Astrocyte of the hippocampus (primary cell): ENCODE measurements around the gene FILIP1L.

Source experiments
- DNase-seq: peaks from one replicate; pipeline ENCODE4 v3.0.0; 2011; ENCODE audit warnings: low read depth, low spot score

Gene FILIP1L

DNA sequence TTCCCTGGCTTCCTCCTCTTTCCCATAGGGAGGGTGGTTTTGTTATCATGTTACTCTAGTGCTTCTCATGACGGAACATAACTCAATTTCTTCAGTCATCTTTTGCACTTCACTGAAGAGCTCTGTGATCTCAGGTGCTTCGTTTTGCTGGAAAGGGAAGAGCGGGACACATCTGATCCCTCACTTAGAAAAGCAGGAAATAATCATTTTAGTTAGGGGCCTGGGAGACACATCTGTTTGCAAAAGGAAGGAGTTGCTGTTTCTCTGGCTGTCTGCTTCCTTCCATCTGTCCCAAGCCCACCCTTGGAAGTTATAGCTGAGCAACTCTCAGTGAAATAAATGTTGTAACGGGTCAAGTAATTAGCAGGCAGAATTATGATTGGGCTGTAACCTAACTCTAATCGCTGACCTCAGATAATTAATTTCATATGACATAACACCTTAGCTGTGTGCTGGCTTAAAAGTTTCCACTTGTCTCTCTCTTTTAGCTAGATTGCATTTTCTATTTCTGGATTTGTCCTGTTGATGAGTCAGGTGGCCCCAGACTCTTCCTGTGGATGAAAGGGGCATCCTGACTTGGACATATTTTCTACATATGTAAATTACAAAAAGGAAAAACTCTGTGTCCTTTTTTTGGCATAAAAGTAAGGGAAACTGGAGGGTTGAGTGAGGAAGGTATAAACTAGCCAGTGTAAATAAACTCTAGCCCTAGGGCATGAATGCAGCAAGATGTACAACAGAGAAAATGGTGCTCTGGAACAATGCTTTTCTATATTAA, 11.0 kb upstream of the FILIP1L start:
- DNase-seq, result no peak

DNA sequence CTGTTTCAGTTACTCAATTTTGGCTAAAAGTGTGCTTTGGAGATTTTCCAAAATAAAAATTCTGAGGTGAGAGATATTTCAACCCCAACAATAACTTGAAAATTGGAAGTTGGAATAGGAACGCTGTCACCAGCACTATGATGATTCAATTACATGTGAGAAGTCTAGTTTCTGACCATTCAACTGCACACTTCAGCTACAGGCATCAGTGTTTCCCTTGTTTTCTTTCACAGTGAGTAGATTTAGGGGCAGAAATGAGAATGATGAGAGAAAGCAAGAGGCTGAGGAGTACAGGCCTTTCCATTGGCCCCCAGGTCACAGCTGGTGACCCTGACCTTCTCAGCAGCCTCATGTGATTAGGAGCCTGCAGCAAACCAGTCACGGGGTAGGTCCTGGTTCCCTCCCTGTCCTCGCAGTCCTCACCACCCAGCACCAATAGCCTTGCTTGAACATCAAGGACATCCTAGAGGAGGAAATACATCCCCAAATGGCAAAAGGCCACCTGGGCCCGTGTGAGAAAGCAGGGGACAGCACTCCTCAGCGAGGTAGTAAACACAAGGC, 10.0 kb upstream of the FILIP1L start:
- DNase-seq, result no peak

DNA sequence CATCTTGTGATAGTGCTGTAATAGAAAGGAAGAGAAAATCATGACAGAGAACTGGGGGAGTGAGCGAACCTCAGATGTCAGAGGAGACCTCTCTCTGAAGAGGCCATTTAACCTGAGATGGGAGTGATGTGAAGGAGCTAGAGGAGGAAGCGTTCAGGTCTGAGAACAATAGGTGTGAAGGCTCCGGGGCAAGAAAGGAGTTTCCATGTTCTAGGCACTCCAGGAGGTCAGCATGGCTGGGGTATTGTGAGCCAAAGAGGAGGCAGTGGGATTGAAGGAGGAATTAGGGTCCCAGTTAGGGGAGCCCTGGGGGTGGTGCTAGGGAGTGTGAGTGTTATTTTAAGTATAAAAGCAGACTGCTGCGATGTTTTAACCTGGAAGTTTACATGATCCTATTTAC, 8.8 kb upstream of the FILIP1L start:
- no peak for DNase-seq

DNA sequence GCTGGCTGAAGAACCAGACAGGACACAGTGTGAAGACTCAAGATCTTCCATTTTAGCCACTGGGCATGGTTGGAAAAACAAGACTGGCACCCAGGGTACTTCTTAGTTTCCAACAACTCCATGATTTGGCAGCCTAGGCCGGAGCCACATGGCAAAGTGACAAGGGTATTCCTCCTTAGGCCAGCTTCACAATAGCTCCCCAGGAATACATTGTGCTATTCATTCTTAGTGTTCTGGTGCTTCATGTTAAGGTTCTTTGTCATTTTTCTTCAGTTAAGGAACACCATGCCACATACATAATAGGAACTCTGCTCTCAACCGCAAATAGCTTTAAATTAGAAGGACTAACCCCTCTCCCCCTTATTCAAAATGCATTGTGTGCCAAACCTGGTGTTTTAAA, 8.0 kb upstream of the FILIP1L start:
- no peak for DNase-seq

DNA sequence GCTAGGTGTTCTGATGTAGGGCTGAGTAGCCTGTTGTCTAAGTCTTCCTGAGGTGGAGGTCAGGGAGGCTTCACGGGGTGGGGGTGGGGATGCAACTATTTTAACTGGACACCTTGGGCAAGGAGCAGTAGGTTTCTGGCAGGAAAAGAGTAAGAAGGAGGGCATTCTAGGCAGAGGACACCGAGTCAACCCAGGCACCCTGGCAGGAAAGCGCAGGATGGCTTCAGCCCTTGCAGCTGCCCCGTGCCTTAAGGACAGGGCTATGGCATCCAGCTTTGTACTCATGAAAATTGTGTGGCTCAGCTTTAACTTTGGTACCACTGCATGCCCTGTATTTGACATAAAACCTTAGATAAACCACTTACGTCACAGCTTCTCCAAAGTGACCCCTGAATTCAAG, 6.4 kb upstream of the FILIP1L start:
- no peak for DNase-seq

DNA sequence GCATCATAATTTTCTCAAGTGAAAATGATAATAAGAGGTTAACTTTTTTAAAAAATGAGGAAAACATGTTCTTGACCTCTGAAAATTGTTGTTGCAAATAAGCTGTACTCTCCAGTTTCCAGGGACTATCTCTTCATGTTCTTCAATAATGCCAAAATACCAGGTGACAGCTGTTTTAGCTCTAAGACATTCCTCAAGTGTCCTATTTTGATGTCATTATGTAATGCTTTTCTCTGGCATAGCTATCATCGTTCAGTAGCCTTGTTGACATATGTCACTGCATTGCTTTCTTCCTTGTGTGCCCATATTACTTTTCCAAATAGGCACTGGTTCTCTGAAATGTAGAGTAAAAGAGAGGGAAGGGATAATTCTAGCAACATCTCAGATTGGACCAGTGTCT, 5.7 kb upstream of the FILIP1L start:
- no peak for DNase-seq

DNA sequence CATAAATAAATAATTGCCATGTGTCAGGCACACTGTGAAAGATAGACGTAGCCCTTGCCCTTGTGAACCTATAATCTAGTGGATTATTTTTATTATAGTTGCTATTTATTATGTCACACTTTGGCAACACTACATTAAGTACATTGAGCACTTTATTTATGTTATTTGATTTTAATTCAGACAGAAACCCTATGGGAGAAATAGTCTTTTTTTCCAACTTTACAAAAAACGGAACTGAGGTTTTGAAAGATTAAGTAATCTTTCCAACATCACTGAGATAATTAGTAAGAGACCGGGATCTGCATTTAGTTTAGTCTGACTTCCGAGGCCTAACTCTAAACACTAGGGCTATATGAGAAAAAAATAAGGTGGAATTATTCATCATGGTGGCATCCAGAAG, 2.8 kb upstream of the FILIP1L start:
- DNase-seq, result no peak

DNA sequence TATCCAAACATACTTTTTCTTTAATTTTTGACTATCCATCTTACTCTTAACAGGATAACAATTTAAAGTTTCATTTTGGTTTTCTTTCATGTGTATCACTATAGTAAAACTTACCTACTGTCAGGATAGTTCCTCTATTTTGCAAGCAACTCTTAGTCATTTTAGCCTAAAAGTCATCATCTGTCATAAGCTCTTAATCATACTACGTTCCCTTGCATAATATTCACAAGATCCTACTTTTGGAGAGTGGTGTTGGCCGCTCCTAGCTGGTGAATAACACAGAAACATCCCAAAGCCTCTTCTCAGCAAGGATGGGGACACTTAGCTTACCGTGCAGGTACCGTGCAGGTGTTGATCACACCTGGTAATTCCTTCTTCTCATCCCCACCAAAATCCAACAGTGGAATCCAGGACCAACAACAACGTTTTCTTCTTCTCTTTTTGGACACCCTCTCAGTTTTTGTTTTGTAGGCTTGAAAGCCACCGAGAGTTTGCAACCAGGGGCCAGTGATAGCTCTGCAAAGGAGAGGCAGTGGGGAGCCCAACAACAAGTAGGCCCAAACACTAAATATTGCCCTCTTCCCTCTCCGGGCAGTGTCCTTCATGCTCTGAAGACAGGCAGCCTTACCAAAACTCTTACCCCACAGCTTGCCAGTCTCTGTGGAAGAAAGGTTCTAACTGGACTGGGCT, 433 bp downstream of the FILIP1L start:
- DNase-seq, result no peak

DNA sequence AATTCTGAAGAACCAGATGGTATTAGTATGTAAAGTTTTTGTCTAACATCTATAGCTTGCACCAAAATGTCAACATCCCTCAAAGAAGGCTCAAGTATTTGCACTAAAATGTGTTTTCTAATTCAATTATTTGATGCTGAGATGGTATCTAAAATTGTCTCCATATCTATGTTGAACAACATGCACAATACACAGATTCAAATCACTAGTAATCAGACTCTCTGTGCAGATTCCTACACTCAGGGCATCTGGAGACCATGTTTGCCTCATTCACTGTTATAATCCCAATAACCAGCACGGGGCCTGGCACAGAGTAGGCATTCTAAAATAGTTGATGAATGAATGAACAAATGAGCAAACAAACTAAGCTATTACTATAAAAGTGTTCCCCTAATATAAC, 2.6 kb downstream of the FILIP1L start:
- no peak for DNase-seq

DNA sequence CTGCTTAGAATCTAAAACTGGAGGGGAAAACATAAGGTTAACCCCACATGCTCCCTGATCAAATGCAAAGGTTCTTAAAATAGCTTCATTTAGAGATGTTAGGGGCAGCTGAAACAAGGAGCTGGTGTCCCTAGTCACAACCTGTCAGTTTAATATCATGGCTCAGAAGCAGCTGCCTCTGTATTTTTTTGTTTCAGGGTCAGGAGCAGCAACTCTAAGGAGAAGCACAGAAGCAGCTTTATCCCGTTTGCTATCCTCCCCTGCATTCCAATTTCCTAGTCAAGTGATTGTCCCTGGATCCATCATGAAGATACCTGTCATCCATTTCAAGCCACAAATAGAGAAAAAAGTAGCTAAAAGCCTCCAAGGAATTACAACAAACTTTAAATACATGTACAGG, 4.1 kb downstream of the FILIP1L start:
- no peak for DNase-seq

DNA sequence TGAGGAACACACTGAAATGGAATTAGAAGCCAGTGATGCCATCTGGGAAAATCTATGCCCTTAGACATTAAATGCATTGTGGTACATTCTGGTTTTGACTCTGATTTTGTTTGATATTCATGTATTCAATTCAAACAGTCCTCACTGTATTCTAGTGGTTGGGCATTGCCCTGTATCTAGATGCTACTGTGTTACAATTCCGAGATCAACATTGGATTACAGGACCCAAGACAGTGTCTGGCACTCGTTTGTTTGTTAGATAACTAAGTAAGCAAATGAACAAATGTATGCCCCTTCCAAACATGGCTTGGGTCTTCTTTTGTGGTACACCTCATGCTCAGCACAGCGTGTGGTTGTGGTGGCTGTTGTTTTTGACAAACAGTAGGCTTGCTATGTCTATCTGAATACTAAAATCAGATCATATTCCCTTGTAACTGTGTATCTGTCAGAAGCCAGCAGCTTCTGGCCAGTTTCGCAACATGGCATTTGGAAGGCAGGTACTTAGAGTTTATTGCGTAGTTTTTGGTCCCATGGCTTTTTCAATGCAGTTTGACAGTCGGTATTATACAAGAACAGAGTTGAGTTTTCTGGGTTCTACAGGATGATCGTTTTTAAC, 5.7 kb downstream of the FILIP1L start:
- DNase-seq, result no peak

DNA sequence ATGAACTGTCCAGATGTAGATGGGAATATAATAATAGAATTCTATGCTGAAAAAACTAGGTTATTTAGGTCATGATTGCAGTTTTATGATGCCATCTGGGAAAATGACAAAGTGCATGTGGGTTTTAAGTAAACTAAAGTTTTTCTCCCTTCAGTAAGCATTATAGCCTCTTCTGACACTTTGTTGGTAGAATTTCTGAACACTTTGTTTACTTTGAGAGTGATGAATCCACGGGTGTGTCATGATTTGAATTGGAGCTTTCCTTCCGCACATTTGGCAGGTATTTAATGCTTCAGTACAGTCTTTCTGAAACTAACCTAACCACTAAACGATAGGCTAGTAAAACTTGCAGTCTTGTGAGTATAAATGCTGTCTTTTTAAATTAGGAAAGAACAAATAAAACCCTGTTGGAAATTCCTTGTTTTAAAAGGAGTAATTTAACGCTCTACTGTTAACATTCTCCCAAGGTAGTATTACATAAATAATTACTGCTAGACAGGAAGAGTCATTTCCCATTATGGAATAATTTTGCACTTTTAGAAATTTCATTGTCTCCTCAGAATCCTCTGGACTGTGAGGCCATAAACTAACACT, 7.0 kb downstream of the FILIP1L start:
- peak; percentile 40 for DNase-seq

DNA sequence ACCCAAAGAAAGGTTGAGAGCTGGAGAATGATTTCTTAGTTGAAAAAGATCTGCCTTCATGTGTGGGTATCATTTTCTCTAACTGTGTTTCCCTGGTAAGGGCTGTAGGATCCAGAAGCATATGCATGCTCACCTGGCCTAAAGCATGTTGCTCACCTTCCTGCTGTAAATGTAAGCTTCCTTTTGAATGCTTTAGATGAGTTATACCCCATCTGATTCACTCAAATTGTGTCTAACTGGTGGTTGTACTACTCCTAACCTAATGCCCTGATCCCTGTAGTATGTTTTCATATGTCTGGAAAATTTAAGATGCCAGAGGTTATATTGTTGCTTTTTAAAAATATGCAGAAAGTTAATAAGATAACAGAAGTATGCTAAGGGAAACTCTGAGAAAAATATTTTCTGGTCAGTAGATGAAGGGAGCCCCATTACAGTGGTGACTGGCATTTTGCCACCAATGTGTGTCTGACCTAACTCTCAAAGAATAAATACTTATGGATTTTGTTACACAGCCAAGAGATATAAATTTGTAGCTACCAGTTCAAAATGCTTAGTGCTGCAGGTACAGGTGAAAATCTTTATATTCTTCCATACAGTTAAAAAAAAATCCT, 7.7 kb downstream of the FILIP1L start:
- DNase-seq, result peak; percentile 55

DNA sequence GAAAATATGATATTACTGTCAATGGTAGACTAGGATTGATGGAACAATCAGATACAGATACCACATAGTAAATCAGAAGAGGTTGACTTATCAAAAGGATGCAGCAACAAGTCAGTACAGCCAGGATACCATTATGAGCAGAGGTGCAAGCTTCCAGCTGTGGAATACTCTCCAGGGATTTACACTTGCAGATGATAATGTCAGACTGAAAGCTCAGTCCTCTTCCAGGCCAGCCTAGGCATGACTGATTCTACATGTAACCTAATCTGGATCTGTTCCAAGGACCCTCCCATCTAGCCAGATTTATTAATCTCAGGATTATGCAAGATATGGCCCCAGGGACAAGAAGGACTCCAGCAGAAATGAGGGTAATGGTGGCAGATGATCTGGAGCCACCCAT, 8.2 kb downstream of the FILIP1L start:
- no peak for DNase-seq

DNA sequence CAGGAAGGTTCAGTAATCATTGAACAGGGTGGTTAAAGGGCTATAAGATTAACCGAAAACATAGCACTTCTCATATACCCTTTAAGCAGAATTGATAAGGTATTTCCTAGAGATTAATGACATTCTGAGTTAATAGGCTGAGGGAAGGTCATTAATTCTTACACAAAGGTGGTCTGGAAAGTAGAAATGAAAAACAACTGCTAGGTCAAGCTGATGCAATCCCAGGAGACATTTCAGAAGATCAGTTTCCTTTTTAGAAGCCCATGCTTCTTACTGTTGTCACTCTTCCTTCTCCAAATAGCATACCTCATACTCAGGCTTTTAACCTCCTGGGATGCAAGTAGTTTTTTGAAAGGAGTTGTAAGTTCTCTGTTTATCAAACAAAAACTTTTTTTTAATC, 8.8 kb downstream of the FILIP1L start:
- DNase-seq, result no peak

DNA sequence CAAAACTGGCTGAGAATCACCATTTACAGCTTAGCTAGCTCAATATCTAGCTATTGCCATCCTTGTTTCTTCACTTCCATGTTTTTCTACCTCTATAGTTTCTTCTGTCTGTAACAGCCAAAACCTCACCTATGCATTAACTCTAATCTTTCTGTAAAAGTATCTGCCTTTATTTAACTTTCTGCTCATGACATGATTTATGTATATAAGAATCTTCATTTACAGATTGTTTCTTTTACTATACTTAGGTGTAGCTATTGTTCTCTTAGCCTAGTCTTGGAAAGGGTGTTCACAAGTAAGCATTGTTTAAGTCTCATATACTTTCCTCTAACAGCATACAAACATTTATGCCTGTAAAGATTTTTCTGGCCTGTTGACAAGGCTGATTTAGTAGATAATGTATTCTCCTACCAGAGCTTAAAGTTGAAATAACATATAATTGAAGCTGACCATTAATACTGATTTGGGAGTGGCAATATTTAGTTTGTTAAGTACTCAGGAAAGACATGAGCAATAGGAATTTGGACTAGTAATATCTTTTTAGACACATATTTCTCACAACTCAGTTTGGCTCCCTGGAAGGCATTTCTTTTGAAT, 9.4 kb downstream of the FILIP1L start:
- no peak for DNase-seq

DNA sequence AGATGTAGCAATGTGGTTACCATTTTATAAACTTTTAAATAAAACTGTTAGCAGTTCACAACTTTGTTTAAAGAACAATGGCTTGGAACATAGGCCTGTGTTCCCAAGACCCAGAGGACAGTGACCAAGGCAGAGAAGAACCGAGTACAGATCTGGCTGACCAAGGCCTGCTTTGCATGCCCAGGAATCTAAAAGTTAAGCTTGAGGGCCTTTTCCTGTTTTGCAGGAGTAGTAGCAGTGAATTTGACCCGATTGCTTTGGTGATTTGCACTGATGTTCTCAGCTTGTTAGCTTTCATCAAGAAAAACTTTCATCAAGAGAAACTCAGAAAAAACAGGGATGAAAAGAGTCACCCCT, 9.9 kb downstream of the FILIP1L start:
- no peak for DNase-seq

DNA sequence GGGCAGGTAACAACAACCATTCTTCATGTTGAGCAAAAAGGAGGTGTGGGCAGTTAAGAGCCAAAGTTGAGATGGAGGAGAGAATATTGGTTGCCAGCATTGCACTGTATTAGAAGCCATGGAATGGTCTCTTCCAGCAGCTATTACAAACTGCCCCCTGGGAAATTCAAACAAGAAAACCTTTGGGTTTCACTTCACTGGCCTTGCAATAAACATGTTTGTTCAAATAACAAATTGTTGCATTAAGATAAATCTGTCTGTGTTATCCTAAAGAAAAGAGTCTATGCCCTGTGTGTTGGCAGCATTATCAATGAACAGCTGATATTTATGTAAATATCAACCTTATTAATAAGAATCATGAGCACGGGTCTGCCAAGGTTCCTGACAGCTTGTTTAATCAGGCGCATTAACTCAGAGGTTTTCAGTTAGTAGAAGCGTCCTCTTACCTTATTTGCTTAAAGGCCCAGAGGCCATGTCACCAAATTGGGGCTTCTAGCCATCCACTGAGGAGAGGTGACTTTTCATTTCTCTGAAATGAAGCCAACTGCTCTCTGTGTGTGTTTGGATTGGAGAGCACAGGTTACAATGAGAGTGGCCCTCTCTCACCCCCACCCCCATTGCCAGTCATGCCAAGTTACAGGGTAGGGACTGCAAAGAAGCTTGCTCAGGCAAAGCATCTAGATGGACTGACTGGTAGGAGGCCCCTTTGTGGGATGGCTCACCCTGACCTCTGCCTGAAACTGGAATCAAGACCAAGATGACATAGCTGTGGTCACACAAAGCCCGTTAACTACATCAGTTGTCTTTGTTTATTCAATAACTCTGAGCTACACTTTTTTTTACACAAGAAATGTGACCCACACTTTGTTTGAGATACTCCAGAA, 10.5 kb downstream of the FILIP1L start:
- DNase-seq, result peak; percentile 62

DNA sequence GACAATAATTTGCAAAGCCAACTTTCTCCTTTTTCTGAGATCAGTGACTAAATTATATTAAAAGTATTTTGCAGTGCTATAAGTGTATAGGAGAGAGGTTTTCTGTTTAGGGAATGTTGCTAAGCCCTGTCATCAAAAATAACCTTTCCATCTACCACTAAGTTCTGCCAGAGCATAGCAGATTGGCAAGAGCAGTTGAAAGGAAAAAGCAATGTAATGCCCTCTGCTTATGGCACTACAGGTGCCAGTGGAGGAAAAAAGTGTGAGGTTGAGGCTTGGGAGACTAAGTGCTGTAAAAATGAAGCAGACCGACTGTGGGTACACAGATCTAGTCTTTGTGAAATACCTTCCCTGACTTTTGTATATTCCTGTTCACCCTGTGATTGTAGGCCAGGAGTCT, 11.5 kb downstream of the FILIP1L start:
- DNase-seq, result no peak

DNA sequence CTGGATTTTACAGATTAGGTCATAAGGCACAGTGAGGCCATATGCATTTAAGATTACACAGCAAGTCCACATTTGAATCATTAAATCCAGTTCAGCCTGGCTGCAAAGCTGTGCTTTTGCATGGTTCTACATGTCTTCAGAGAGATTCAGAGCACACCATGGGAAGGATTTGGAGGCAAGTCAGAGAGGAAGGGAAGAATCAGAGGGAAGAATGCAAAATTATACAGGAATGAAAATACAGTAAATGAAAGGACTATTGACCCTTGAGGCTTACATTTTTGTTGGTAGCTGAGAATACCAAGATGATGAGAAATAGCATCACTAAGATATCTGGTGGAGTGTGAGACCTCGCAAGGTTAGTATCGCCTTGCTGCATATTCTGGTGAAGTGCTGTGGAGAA, 13.9 kb downstream of the FILIP1L start:
- DNase-seq, result peak; percentile 57

DNA sequence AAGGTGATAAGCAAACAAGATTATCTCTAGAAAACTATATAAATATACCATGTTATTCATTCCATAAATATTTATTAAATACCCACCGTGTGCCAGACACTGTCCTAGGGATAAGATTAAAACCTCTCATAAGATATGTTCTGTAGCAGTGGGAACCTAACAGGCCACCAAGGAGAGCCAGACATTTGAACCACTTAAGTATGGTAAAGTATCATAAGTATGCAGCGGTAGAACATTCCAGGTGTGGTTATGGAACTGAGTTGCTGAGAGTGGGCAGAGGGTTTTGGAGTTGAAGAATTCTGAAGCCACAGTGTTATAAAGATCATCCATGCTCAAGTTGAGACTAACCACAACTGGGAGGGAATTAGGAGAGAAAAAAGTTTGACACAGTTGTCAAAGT, 14.7 kb downstream of the FILIP1L start:
- peak; percentile 84 for DNase-seq
